Stimulated activated CD4-positive, alpha-beta T cell treated with anti-CD3 and anti-CD28 coated beads, Interleukin-1b, Interleukin-23, amount 100 ng/mL, for 1 hour (primary cell): ENCODE measurements around the gene IL17RA.

Experiments
- DNase-seq, 2 donors: peaks; one replicate each; pipeline ENCODE4 v3.0.0-alpha.2; 2020; ENCODE audit warnings: low read depth in 2 of 2

IL17RA gene

GRCh38 chr22:17083255-17083654 lies 1.5 kb upstream of the IL17RA start:
- DNase-seq = no peak

GRCh38 chr22:17083811-17084441 lies 874 bp upstream of the IL17RA start:
- DNase-seq = no peak

- no peak for DNase-seq
Measured at GRCh38 chr22:17085277-17086181, 729 bp downstream of the IL17RA start.

GRCh38 chr22:17086296-17086695 lies 1.5 kb downstream of the IL17RA start:
- DNase-seq = no peak

GRCh38 chr22:17086788-17087497 lies 2.1 kb downstream of the IL17RA start:
- DNase-seq = no peak

GRCh38 chr22:17087498-17088131 lies 2.8 kb downstream of the IL17RA start:
- no peak for DNase-seq

GRCh38 chr22:17090550-17090949 lies 5.8 kb downstream of the IL17RA start:
- no peak for DNase-seq

GRCh38 chr22:17091851-17092250 lies 7.1 kb downstream of the IL17RA start:
- no peak for DNase-seq

GRCh38 chr22:17093081-17093480 lies 8.3 kb downstream of the IL17RA start:
- no peak for DNase-seq

GRCh38 chr22:17095538-17095937 lies 10.7 kb downstream of the IL17RA start:
- DNase-seq = no peak

- DNase-seq = no peak
Measured at GRCh38 chr22:17096071-17096470, 11.3 kb downstream of the IL17RA start.

GRCh38 chr22:17097062-17097461 lies 12.3 kb downstream of the IL17RA start:
- no peak for DNase-seq

GRCh38 chr22:17097701-17098100 lies 12.9 kb downstream of the IL17RA start:
- no peak for DNase-seq

GRCh38 chr22:17098379-17098819 lies 13.6 kb downstream of the IL17RA start:
- DNase-seq = no peak

- DNase-seq = no peak
Measured at GRCh38 chr22:17100621-17101020, 15.8 kb downstream of the IL17RA start.

- DNase-seq = no peak
Measured at GRCh38 chr22:17101475-17102296, 16.9 kb downstream of the IL17RA start.

GRCh38 chr22:17102297-17102667 lies 17.5 kb downstream of the IL17RA start:
- no peak for DNase-seq

GRCh38 chr22:17103351-17103750 lies 18.6 kb downstream of the IL17RA start:
- DNase-seq = no peak

GRCh38 chr22:17104336-17104935 lies 19.6 kb downstream of the IL17RA start:
- DNase-seq = no peak
